Heart left ventricle (tissue), 16 donors: ENCODE results near the gene NTRK2. TPM values are rescaled to one million over a fixed set of nuclear protein-coding genes. Genes with fewer than 3 reads are reported as not detected.

Source experiments
- ATAC-seq, 4 donors: fragments of 200-7000 bp; cut with Tn5 transposase; one replicate each; pipeline ENCODE4 v1.9.1; 2020 to 2022; ENCODE audit warnings: moderate library complexity in 4 of 4, mild to moderate bottlenecking in 3 of 4, moderate number of reproducible peaks in 1 of 4
- DNase-seq, 5 donors: peaks; one replicate each; pipeline ENCODE4 v3.0.0-alpha.2; 2020
- H3K27ac ChIP-seq, 12 donors: fragments of 200-600 bp; sonication (generic) in 4 of 12; one replicate each; pipeline versions ENCODE4 v1.5.0 to v1.8.0; 2016 to 2022; ENCODE audit warnings: mild to moderate bottlenecking in 2 of 12
- H3K27me3 ChIP-seq, 9 donors: fragments of 200-600 bp; sonication (generic) in 2 of 9; one replicate each; pipeline versions ENCODE4 v1.5.1 to v1.8.0; 2016 to 2022; ENCODE audit warnings: mild to moderate bottlenecking in 3 of 9
- H3K36me3 ChIP-seq, 9 donors: fragments of 200-600 bp; sonication (generic) in 2 of 9; one replicate each; pipeline versions ENCODE4 v1.5.0 to v1.8.0; 2018 to 2022; ENCODE audit warnings: mild to moderate bottlenecking in 2 of 9
- H3K4me1 ChIP-seq, 12 donors: fragments of 200-600 bp; sonication (generic) in 4 of 12; one replicate each; pipeline versions ENCODE4 v1.5.0 to v1.8.0; 2016 to 2022; ENCODE audit warnings: mild to moderate bottlenecking in 3 of 12
- H3K4me3 ChIP-seq, 12 donors: fragments of 200-600 bp; sonication (generic) in 4 of 12; one replicate each; pipeline versions ENCODE4 v1.5.0 to v1.8.0; 2017 to 2022; ENCODE audit warnings: mild to moderate bottlenecking in 9 of 12, moderate library complexity in 4 of 12
- H3K9me3 ChIP-seq, 12 donors: fragments of 200-600 bp; sonication (generic) in 4 of 12; one replicate each; pipeline versions ENCODE4 v1.5.0 to v1.8.0; 2016 to 2022; ENCODE audit warnings: mild to moderate bottlenecking in 1 of 12
- POLR2A ChIP-seq, 2 donors: fragments of 450-650 bp; IDR thresholded peaks; one replicate each; pipeline ENCODE4 v1.6.1; 2017; ENCODE audit warnings: antibody characterized with exemption in 2 of 2, mild to moderate bottlenecking in 2 of 2, moderate library complexity in 2 of 2
- WGBS, 4 donors: extraction: QIAGEN DNeasy Blood & Tissue Kit in 2 of 4; methylation state at CpG; one replicate each; pipeline versions ENCODE4 v1.1.5 to v1.1.7; 2013 to 2018; 5-methylcytosine and 5-hydroxymethylcytosine counted together
- intact Hi-C, 10 donors: fragments of 100-400 bp; cut with DNase I; formaldehyde crosslinking; loops; one replicate each; pipeline versions ENCODE4 v1.11.1 to v1.14.2; 2022
- polyA plus RNA-seq, 2 donors: library from polyadenylated mRNA; stranded (reverse); fragments of 200-250 nt; gene quantifications; one replicate each; pipeline ENCODE4 v1.2.3, GENCODE V29; 2013
- total RNA-seq, 9 donors: library from RNA; depleted of rRNA in 2 of 9; stranded (reverse); fragments of >200 nt in 2 of 9; fragmentation: NEBNext Ultra II Directional in 3 of 9; extraction: Animal tissue kit (Norgen Biotek cat#: 25700) in 3 of 9; gene quantifications; one replicate each; pipeline versions ENCODE4 v1.1.0 to v1.2.4, GENCODE V29; 2016 to 2023
- TF ChIP-seq, protein P1 (sequence below), 12 donors: fragments of 200-600 bp; sonication (generic) in 4 of 12; IDR thresholded peaks; one replicate each; pipeline versions ENCODE4 v1.5.0 to v1.8.0; 2018 to 2022; ENCODE audit warnings: antibody characterized with exemption in 12 of 12, mild to moderate bottlenecking in 5 of 12
- donor health status: ischemic (EF 13 %, LVEDD 7.1; RV severe dilation, severe dysfunction).
- donor health status: healthy with polysubstance abuse.
- donor health status: DM: no; HTN: yes; CAD: no.
- donor health status: DM: no; HTN: no; CAD: no.
- donor health status: ischemic (EF 25% LVEDD 6.9; RV normal size, moderate dysfunction).
- donor health status: ischemic (EF 25% LVEDD 5.7; RV mildly dilated, moderate dysfunction).
- donor health status: healthy.
- donor health status: DM: yes; HTN: yes; CAD: no.
- donor health status: ischemic (EF 35%, LVEDD 5.7; RV mildly dilated, moderate dysfunction).
- donor health status: nonischemic (EF 11% LVEDD 7.7; RV severe dilation, severe dysfunction).
- donor health status: DM: yes; HTN: yes; CAD: no.
- donor health status: PGD.
- donor health status: ischemic (EF 29% LVEDD 5.4; RV normal size, mild dysfunction).
- donor health status: nonischemic (EF 23%, LVEDD 6.1; RV moderate dilation, normal function).

The NTRK2 gene
- total and polyA plus RNA-seq, 11 donors: 0.86 to 16.0 (median 2.4) TPM

DNA sequence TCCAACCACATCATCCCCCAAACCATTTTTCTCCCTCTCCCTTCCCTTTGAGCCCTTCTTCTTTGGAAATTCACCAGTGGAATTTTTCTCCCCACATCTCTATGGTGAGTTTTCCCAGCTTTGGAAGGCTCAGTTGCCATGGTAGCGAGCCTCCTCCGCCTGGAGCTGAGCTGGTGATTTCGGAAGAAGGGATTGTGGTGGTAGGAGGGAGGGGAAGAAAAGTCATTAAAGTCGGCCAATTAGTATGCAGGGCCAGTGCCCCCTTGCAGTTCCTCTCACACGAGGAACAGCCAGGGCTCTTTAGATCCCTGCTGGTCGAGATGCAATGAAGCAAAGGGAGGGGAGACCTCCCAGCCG, 322.0 kb downstream of the NTRK2 start:
- Histone ChIP-seq H3K27me3 (peaks cover 0 to 5% (median 0%) of the 10 kb centered on the region in 9 donors), H3K9me3 (no peaks in the 10 kb centered on the region), H3K36me3 (no peaks in the 10 kb centered on the region), H3K27ac (no peak overlapping the region), H3K4me3 (no peak overlapping the region), H3K4me1 (no peaks in the 10 kb centered on the region)
- no peak for DNase-seq
- no peak for ATAC-seq
- intact Hi-C loops: no loop called here
- 75 to 81% (median 79%) methylated on average over 7 of the region's 7 CpGs for WGBS, 4 donors
- TF ChIP-seq POLR2A (IDR thresholded peaks at IDR 0.05): no peak
- TF ChIP-seq, protein P1, sequence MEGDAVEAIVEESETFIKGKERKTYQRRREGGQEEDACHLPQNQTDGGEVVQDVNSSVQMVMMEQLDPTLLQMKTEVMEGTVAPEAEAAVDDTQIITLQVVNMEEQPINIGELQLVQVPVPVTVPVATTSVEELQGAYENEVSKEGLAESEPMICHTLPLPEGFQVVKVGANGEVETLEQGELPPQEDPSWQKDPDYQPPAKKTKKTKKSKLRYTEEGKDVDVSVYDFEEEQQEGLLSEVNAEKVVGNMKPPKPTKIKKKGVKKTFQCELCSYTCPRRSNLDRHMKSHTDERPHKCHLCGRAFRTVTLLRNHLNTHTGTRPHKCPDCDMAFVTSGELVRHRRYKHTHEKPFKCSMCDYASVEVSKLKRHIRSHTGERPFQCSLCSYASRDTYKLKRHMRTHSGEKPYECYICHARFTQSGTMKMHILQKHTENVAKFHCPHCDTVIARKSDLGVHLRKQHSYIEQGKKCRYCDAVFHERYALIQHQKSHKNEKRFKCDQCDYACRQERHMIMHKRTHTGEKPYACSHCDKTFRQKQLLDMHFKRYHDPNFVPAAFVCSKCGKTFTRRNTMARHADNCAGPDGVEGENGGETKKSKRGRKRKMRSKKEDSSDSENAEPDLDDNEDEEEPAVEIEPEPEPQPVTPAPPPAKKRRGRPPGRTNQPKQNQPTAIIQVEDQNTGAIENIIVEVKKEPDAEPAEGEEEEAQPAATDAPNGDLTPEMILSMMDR (IDR thresholded peaks at IDR 0.05): no peak

DNA sequence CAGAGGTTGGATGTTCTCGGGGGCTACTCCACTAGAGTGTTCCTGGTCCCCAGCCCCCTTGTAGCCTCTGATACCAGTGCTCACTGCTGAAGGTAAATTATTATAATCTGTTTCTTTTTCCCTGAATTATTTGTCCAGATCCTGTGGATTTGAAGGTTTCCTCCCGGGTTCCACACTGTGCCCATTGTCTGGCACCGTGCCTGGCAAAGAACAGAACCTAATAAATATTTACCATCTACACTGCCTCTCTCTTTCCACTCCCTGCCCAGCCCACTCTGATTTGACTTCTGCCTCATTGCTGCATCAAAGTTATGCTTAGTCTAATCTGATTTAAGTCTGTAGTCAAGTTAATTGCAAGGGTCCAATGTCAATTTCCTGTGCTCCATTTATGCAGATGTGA, 322.9 kb downstream of the NTRK2 start:
- intact Hi-C loops: no loop called here
- 83 to 94% (median 89%) methylated on average over 3 of the region's 3 CpGs for WGBS, 4 donors
- no peaks in the 10 kb centered on the region for H3K9me3 ChIP-seq
- TF ChIP-seq POLR2A (IDR thresholded peaks at IDR 0.05): no peak
- H3K4me3 ChIP-seq: no peak overlapping the region
- no peaks in the 10 kb centered on the region for H3K36me3 ChIP-seq
- no peak overlapping the region for H3K27ac ChIP-seq
- ATAC-seq (no peak), DNase-seq (no peak)
- H3K4me1 ChIP-seq: no peaks in the 10 kb centered on the region
- H3K27me3 ChIP-seq: peaks cover 0 to 5% (median 0%) of the 10 kb centered on the region in 9 donors

DNA sequence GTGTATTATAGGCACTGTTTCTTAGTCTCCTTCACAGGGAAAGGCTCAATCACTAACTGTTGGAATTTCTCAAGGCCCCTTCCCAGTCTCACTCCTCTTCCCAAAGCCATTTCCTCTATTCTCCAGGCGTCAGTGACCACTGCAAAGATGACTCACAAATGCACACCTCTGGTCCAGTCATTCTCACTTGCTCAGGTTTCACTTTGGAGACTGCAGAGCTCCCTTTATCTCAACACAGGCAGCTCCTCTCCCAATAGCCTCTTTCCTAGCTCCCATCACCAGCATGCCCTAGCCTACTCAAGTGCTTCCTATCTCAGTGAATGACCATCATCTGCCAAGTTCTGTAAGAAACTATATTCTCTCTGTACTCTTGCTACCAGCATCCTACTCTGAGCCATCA, 323.6 kb downstream of the NTRK2 start:
- ATAC-seq: no peak
- no peak overlapping the region for H3K27ac ChIP-seq
- WGBS, 4 donors: 41 to 62% (median 52%) methylated on average over 1 of the region's 1 CpG
- no peak overlapping the region for H3K4me3 ChIP-seq
- intact Hi-C loops: no loop called here
- no peaks in the 10 kb centered on the region for H3K4me1 ChIP-seq
- peaks cover 0 to 5% (median 0%) of the 10 kb centered on the region in 9 donors for H3K27me3 ChIP-seq
- no peak for DNase-seq
- no peaks in the 10 kb centered on the region for H3K36me3 ChIP-seq
- no peaks in the 10 kb centered on the region for H3K9me3 ChIP-seq
- TF ChIP-seq, protein P1 (IDR thresholded peaks at IDR 0.05): no peak
- TF ChIP-seq POLR2A (IDR thresholded peaks at IDR 0.05): no peak

DNA sequence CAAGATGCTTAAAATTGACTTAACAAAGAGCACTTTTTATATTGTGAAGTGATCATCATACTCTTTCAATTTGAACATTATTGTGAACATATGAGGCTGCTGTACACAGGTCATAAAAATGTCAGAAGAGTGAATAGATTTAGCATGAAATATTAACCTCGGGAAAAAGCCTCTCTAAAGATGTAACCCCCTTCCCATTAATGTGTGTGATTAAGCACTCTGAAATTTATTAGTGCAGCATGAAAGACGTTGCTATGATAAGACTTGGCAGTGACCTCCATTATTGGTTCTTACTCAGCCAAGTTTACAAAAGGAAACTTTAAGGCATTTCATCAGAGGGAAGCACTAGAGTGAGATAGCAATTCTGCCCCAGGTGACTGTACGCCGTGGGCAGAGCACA, 326.5 kb downstream of the NTRK2 start:
- DNase-seq (no peak), ATAC-seq (no peak)
- Histone ChIP-seq H3K4me3 (no peak overlapping the region), H3K27ac (no peak overlapping the region), H3K36me3 (no peaks in the 10 kb centered on the region), H3K9me3 (peaks cover 0 to 13% (median 5%) of the 10 kb centered on the region in 12 donors), H3K27me3 (peaks cover 0 to 11% (median 0%) of the 10 kb centered on the region in 9 donors), H3K4me1 (no peaks in the 10 kb centered on the region)
- intact Hi-C loops: no loop called here
- TF ChIP-seq, protein P1 (IDR thresholded peaks at IDR 0.05): no peak
- no peak for TF ChIP-seq POLR2A (IDR thresholded peaks at IDR 0.05)
- 47 to 64% (median 57%) methylated on average over 4 of the region's 4 CpGs for WGBS, 4 donors

DNA sequence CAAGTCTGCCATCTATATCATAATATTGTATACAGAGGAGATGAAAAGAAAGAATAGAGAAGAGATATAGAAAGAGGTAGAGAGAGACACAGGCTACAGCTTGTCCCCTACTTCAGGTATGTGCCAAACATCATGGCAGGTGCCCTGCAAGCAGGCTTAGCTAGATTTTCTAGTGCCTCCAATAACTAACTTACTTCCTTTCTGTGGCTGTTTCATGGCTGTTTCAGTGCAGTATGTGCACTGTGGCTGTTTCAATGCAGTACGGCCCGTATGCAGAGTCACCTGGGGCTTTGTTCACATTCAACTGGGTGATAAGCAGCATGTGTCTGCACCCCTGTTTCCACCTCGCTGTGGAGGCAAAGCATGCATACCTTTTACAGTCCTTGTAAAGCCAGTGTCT, 327.2 kb downstream of the NTRK2 start:
- intact Hi-C loops: no loop called here
- Histone ChIP-seq H3K9me3 (peaks cover 0 to 16% (median 5%) of the 10 kb centered on the region in 12 donors), H3K4me3 (no peak overlapping the region), H3K27ac (no peak overlapping the region), H3K4me1 (no peaks in the 10 kb centered on the region), H3K27me3 (peaks cover 0 to 18% (median 0%) of the 10 kb centered on the region in 9 donors), H3K36me3 (no peaks in the 10 kb centered on the region)
- ATAC-seq (no peak), DNase-seq (no peak)
- TF ChIP-seq POLR2A (IDR thresholded peaks at IDR 0.05): no peak
- TF ChIP-seq, protein P1 (IDR thresholded peaks at IDR 0.05): no peak
- WGBS, 4 donors: 86 to 92% (median 86%) methylated on average over 3 of the region's 3 CpGs
